HCT116 (cell line): ENCODE measurements around the gene LAMC3. TPM values are rescaled to one million over a fixed set of nuclear protein-coding genes. Genes with fewer than 3 reads are reported as not detected.
A peak's percentile ranks its signal among the peaks of the same experiment; 100 is the strongest.

Experiments
- ATAC-seq: fragments of 200-7000 bp; cut with Tn5 transposase; 2 replicates; pipeline ENCODE4 v1.9.1; 2020; ENCODE audit warnings: mild to moderate bottlenecking, moderate library complexity
- BruUV-seq: library from RNA; stranded (reverse); fragments of 400-500 nt; replicated peaks from 2 replicates; lab custom pipeline; 2021; lab: Mats Ljungman, UMichigan
- CTCF ChIA-PET: fragments of 300-600 bp; sonication (Branson Sonifier 250); formaldehyde crosslinking; loops from one replicate; lab custom pipeline; 2021; ENCODE audit warnings: antibody characterized with exemption; lab: Charles Lee
- POLR2A ChIA-PET: fragments of 300-600, 350-600 bp; sonication (Branson Sonifier 250); formaldehyde crosslinking; loops from one replicate; lab custom pipeline; 2021; ENCODE audit warnings: antibody characterized with exemption; lab: Charles Lee
- RAD21 ChIA-PET, 2 experiments: fragments of 300-600 bp; sonication (Branson Sonifier 250); formaldehyde crosslinking; loops; one replicate each; lab custom pipeline; 2023; ENCODE audit warnings: low total read pairs in 2 of 2; ENCODE audit not compliant: uncharacterized antibody in 2 of 2, unreplicated experiment in 2 of 2, low non-redundant PET in 1 of 2; lab: Charles Lee
- DNase-seq: peaks from one replicate; pipeline ENCODE4 v3.0.0-alpha.2; 2010; ENCODE audit warnings: low read depth, low spot score
- H2AFZ ChIP-seq: fragments of 200-600 bp; shearing (Covaris generic), sonication (generic); 2 replicates; pipeline ENCODE4 v1.6.1; 2017; ENCODE audit warnings: low read depth, mixed run types, mixed read lengths, antibody characterized with exemption, low read length; ENCODE audit not compliant: poor library complexity, severe bottlenecking
- H3K27ac ChIP-seq: 2 replicates; pipeline ENCODE4 v1.5.1; 2012; ENCODE audit warnings: low read depth, low read length
- H3K27me3 ChIP-seq: fragments of 200-600 bp; sonication (generic); 2 replicates; pipeline ENCODE4 v1.6.1; 2016; ENCODE audit warnings: mixed run types, low read length, mixed read lengths; ENCODE audit not compliant: insufficient read depth
- H3K36me3 ChIP-seq, 2 experiments: fragments of 200-500 bp in 1 of 2; fragments of 200-600 bp in 1 of 2; sonication (Bioruptor generic) in 1 of 2; sonication (generic) in 1 of 2; 2 replicates each; pipeline versions ENCODE4 v1.5.1 to v1.6.1; 2014 to 2016; ENCODE audit warnings: low read length in 2 of 2, inconsistent platforms in 1 of 2, mixed read lengths in 1 of 2, mixed run types in 1 of 2; ENCODE audit not compliant: insufficient read depth in 2 of 2, control insufficient read depth in 1 of 2
- H3K4me1 ChIP-seq, 2 experiments: fragments of 200-600 bp in 1 of 2; sonication (generic) in 1 of 2; 2 replicates each; pipeline versions ENCODE4 v1.5.1 to v1.6.1; 2012 to 2017; ENCODE audit warnings: low read length in 2 of 2, inconsistent platforms in 1 of 2, mild to moderate bottlenecking in 1 of 2, mixed read lengths in 1 of 2, mixed run types in 1 of 2, moderate library complexity in 1 of 2; ENCODE audit not compliant: insufficient read depth in 2 of 2, control insufficient read depth in 1 of 2
- H3K4me2 ChIP-seq: fragments of 200-600 bp; sonication (generic); 2 replicates; pipeline ENCODE4 v1.6.1; 2017; ENCODE audit warnings: mixed run types, low read length, mixed read lengths
- H3K4me3 ChIP-seq, 2 experiments: fragments of 200-600 bp in 1 of 2; sonication (generic) in 1 of 2; replicated peaks in 1 of 2; 2 replicates each; pipeline ENCODE4 v1.5.1; 2011 to 2016; ENCODE audit warnings: low read length in 2 of 2, control low read depth in 1 of 2, low read depth in 1 of 2, mild to moderate bottlenecking in 1 of 2, mixed read lengths in 1 of 2, mixed run types in 1 of 2
- H3K79me2 ChIP-seq: fragments of 200-600 bp; sonication (generic); 2 replicates; pipeline ENCODE4 v1.6.1; 2017; ENCODE audit warnings: mild to moderate bottlenecking, mixed run types, low read length, moderate library complexity, mixed read lengths; ENCODE audit not compliant: insufficient read depth
- H3K9ac ChIP-seq: fragments of 200-600 bp; sonication (generic); 2 replicates; pipeline ENCODE4 v1.6.1; 2016; ENCODE audit warnings: low read length, mixed read lengths
- H3K9me2 ChIP-seq: fragments of 200-600 bp; sonication (generic), shearing (Covaris generic); 2 replicates; pipeline ENCODE4 v1.6.1; 2017; ENCODE audit warnings: mixed run types, mild to moderate bottlenecking, moderate library complexity; ENCODE audit not compliant: insufficient read depth
- H3K9me3 ChIP-seq, 2 experiments: fragments of 200-500 bp in 1 of 2; fragments of 200-600 bp in 1 of 2; sonication (Bioruptor generic) in 1 of 2; sonication (generic) in 1 of 2; 2 replicates each; pipeline ENCODE4 v1.6.1; 2014 to 2017; ENCODE audit warnings: low read length in 2 of 2, mixed read lengths in 2 of 2, inconsistent platforms in 1 of 2, low read depth in 1 of 2, mild to moderate bottlenecking in 1 of 2, mixed run types in 1 of 2, moderate library complexity in 1 of 2; ENCODE audit not compliant: control insufficient read depth in 1 of 2, insufficient read depth in 1 of 2
- H4K20me1 ChIP-seq: fragments of 200-600 bp; sonication (generic), shearing (Covaris generic); 2 replicates; pipeline ENCODE4 v1.6.1; 2017; ENCODE audit warnings: mixed run types, mild to moderate bottlenecking, moderate library complexity; ENCODE audit not compliant: insufficient read depth
- ELF1 ChIP-seq: IDR thresholded peaks from 2 replicates; pipeline ENCODE4 v1.6.1; 2012; ENCODE audit warnings: low read depth, borderline replicate concordance
- EZH2 ChIP-seq: fragments of 200-600 bp; sonication (generic); IDR thresholded peaks from 2 replicates; pipeline ENCODE4 v1.6.1; 2017; ENCODE audit warnings: antibody characterized with exemption, mixed run types
- EZH2phosphoT487 ChIP-seq: fragments of 200-600 bp; IDR thresholded peaks from 2 replicates; pipeline ENCODE4 v1.6.1; 2018; ENCODE audit warnings: antibody characterized with exemption, borderline replicate concordance
- FOSL1 ChIP-seq: IDR thresholded peaks from 2 replicates; pipeline ENCODE4 v1.6.1; 2012; ENCODE audit warnings: low read depth
- JUND ChIP-seq: IDR thresholded peaks from 2 replicates; pipeline ENCODE4 v1.6.1; 2012
- POLR2A ChIP-seq: IDR thresholded peaks from 2 replicates; pipeline ENCODE4 v1.7.0; 2011; ENCODE audit warnings: borderline replicate concordance; ENCODE audit not compliant: insufficient read depth, insufficient read length; ENCODE audit errors: extremely low read depth
- POLR2AphosphoS5 ChIP-seq: IDR thresholded peaks from 2 replicates; pipeline ENCODE4 v1.6.1; 2011; ENCODE audit warnings: mild to moderate bottlenecking, low read depth, low read length, moderate library complexity
- RAD21 ChIP-seq: IDR thresholded peaks from 2 replicates; pipeline ENCODE4 v1.6.1; 2012; ENCODE audit warnings: low read depth, mild to moderate bottlenecking
- SRF ChIP-seq: IDR thresholded peaks from 2 replicates; pipeline ENCODE4 v1.6.1; 2012; ENCODE audit warnings: low read depth
- TCF7L2 ChIP-seq: IDR thresholded peaks from 2 replicates; pipeline ENCODE4 v1.7.0; 2011; ENCODE audit warnings: borderline replicate concordance, inconsistent platforms; ENCODE audit not compliant: insufficient read depth, insufficient read length; ENCODE audit errors: extremely low read depth
- intact Hi-C: fragments of 100-400 bp; cut with micrococcal nuclease; formaldehyde crosslinking; loops from 2 replicates; pipeline ENCODE4 v1.10.0; 2022
- total RNA-seq: library from RNA; stranded (reverse); gene quantifications from one replicate; pipeline ENCODE4 v1.2.1, GENCODE V29; 2021; ENCODE audit not compliant: unreplicated experiment
- TF ChIP-seq, protein P1 (sequence below): IDR thresholded peaks from 2 replicates; pipeline ENCODE4 v1.6.1; 2012; ENCODE audit warnings: low read depth

LAMC3 gene
- total RNA-seq, 1 experiment from 2014 or later, result 7.7 TPM

DNA sequence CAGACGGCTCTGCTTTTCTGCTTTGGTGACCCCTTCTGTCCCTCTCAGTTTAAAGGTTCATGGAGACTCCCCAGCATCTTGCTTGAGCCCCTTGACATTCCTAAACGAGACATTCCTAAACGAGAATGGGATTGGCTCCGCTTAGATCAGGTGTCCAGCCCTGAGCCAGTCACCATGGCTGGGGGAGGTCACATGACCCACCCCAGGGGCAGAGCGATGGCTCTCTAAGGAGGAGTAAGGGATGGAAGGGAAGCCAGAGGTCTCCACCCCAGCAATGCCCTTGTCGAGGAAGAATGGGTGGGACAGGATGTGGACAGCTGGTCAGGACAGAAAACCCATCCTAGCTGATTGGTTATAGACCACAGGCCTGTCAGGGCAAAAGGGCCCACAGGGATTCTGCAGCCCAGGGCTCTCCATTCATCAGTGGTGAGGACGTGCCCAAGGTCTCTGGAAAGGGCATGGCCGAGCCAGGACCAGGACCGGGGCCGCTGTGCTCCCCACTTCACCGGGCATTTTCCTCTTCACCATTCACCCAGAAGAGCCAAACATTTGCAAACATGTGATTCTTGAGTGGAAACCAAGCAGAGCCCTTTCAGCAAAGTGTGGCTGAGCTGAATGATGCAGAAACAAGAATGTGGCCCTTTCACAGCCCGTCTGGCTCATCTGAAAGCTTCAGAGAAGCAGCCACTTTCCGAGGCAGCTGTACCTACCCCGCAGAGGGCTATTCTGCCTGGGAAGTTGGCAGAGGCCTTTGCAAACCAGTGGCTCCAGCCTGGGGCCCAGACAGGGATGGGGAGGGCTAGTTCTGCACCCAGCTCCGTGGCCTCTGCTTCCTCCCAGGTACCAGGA is 67.6 kb downstream of the LAMC3 start:
- Histone ChIP-seq H3K4me1 (no peaks in the 10 kb centered on the region), H3K4me3 (no peak overlapping the region), H3K4me2 (no peak overlapping the region), H3K27me3 (no peaks in the 10 kb centered on the region), H3K36me3 (no peaks in the 10 kb centered on the region), H3K9me2 (no peaks in the 10 kb centered on the region), H3K27ac (no peak overlapping the region), H3K9ac (no peak overlapping the region), H4K20me1 (no peaks in the 10 kb centered on the region), H3K9me3 (no peaks in the 10 kb centered on the region), H2AFZ (no peak overlapping the region), H3K79me2 (no peaks in the 10 kb centered on the region)
- intact Hi-C loops, result no loop called here
- RAD21 ChIA-PET, result no interaction called here
- CTCF ChIA-PET, result no interaction called here
- BruUV-seq, result no TSS peak
- no peak for DNase-seq
- POLR2A ChIA-PET, result no interaction called here
- ATAC-seq, result 0 out of 2 replicates have a peak, but pooled peaks have one; percentile 45
- TF ChIP-seq POLR2AphosphoS5 (no peak), ELF1 (no peak), TCF7L2 (no peak), EZH2 (no peak), EZH2phosphoT487 (no peak), RAD21 (no peak), POLR2A (no peak), JUND (no peak), FOSL1 (no peak), SRF (no peak)
- TF ChIP-seq, protein P1, sequence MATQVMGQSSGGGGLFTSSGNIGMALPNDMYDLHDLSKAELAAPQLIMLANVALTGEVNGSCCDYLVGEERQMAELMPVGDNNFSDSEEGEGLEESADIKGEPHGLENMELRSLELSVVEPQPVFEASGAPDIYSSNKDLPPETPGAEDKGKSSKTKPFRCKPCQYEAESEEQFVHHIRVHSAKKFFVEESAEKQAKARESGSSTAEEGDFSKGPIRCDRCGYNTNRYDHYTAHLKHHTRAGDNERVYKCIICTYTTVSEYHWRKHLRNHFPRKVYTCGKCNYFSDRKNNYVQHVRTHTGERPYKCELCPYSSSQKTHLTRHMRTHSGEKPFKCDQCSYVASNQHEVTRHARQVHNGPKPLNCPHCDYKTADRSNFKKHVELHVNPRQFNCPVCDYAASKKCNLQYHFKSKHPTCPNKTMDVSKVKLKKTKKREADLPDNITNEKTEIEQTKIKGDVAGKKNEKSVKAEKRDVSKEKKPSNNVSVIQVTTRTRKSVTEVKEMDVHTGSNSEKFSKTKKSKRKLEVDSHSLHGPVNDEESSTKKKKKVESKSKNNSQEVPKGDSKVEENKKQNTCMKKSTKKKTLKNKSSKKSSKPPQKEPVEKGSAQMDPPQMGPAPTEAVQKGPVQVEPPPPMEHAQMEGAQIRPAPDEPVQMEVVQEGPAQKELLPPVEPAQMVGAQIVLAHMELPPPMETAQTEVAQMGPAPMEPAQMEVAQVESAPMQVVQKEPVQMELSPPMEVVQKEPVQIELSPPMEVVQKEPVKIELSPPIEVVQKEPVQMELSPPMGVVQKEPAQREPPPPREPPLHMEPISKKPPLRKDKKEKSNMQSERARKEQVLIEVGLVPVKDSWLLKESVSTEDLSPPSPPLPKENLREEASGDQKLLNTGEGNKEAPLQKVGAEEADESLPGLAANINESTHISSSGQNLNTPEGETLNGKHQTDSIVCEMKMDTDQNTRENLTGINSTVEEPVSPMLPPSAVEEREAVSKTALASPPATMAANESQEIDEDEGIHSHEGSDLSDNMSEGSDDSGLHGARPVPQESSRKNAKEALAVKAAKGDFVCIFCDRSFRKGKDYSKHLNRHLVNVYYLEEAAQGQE, result no peak
